Endothelial cell of umbilical vein (primary cell): Measurements from ENCODE around the gene NBPF4. TPM values are rescaled to one million over a fixed set of nuclear protein-coding genes. Genes with fewer than 3 reads are reported as not detected.
"Not testable (repeated sequence)": the region's sequence is repeated elsewhere in the genome, so short reads cannot be mapped to it uniquely, and the experiment has no call there.

Source experiments
- BruUV-seq: library from RNA; stranded (reverse); fragments of 400-500 nt; replicated peaks from 2 replicates; lab custom pipeline; 2021; lab: Mats Ljungman, UMichigan
- CTCF ChIA-PET: fragments of 300-600, 350-600 bp; sonication (Branson Sonifier 250); formaldehyde crosslinking; loops from one replicate; lab custom pipeline; 2021; ENCODE audit warnings: antibody characterized with exemption, inconsistent platforms; lab: Charles Lee
- POLR2A ChIA-PET: fragments of 300-600, 350-600 bp; sonication (Branson Sonifier 250); formaldehyde crosslinking; loops from one replicate; lab custom pipeline; 2021; ENCODE audit warnings: antibody characterized with exemption, inconsistent platforms; lab: Charles Lee
- DNase-seq: peaks from one replicate; pipeline ENCODE4 v3.0.0-alpha.2; 2011; ENCODE audit warnings: low read depth, low spot score
- FAIRE-seq: peaks from 2 replicates; lab custom pipeline; 2011; peaks lifted over from hg19 to GRCh38; lab: Jason Lieb, UNC
- H2AFZ ChIP-seq: 2 replicates; pipeline ENCODE4 v1.6.0; 2012; ENCODE audit warnings: low read depth, low read length, control low read depth, inconsistent platforms
- H3K27ac ChIP-seq: 2 replicates; pipeline ENCODE4 v1.5.1; 2011; ENCODE audit warnings: low read depth, mild to moderate bottlenecking, control low read depth, low read length, moderate library complexity; ENCODE audit not compliant: insufficient read depth
- H3K27me3 ChIP-seq, 2 experiments: 2 replicates each; pipeline versions ENCODE4 v1.6.0 to v1.6.1; 2011; ENCODE audit warnings: low read length in 2 of 2, mixed read lengths in 1 of 2; ENCODE audit not compliant: control insufficient read depth in 2 of 2, insufficient read depth in 2 of 2
- H3K36me3 ChIP-seq, 2 experiments: 2 replicates in 1 of 2; 3 replicates in 1 of 2; pipeline ENCODE4 v1.5.1; 2011; ENCODE audit warnings: low read length in 2 of 2, mild to moderate bottlenecking in 1 of 2, moderate library complexity in 1 of 2; ENCODE audit not compliant: control insufficient read depth in 2 of 2, insufficient read depth in 2 of 2; ENCODE audit errors: extremely low read depth in 1 of 2
- H3K4me1 ChIP-seq: 3 replicates; pipeline ENCODE4 v1.5.1; 2011; ENCODE audit warnings: mild to moderate bottlenecking, low read length; ENCODE audit not compliant: control insufficient read depth, insufficient read depth; ENCODE audit errors: extremely low read depth
- H3K4me2 ChIP-seq: 2 replicates; pipeline ENCODE4 v1.6.1; 2011; ENCODE audit warnings: low read length, control low read depth, mixed read lengths; ENCODE audit not compliant: insufficient read depth
- H3K4me3 ChIP-seq, 3 experiments: fragments of 200-600 bp in 1 of 3; sonication (generic), shearing (Covaris generic) in 1 of 3; replicated peaks in 1 of 3; 2 replicates each; pipeline ENCODE4 v1.5.1; 2011 to 2016; ENCODE audit warnings: control low read depth in 3 of 3, low read length in 3 of 3, mild to moderate bottlenecking in 2 of 3, inconsistent platforms in 1 of 3, low read depth in 1 of 3, moderate library complexity in 1 of 3; ENCODE audit not compliant: insufficient read depth in 1 of 3
- H3K79me2 ChIP-seq: 2 replicates; pipeline ENCODE4 v1.6.0; 2012; ENCODE audit warnings: low read length, inconsistent platforms; ENCODE audit not compliant: control insufficient read depth, insufficient read depth
- H3K9ac ChIP-seq: replicated peaks from 2 replicates; pipeline ENCODE3; 2011; ENCODE audit warnings: low read length, control low read depth; ENCODE audit not compliant: insufficient read depth; ENCODE audit errors: extremely low read depth
- H3K9me1 ChIP-seq: replicated peaks from 3 replicates; pipeline ENCODE4 v1.6.0; 2011; ENCODE audit warnings: mild to moderate bottlenecking, low read length; ENCODE audit not compliant: control insufficient read depth, insufficient read depth; ENCODE audit errors: extremely low read depth
- H3K9me3 ChIP-seq: replicated peaks from 2 replicates; pipeline ENCODE4 v1.5.1; 2012; ENCODE audit warnings: low read length, inconsistent platforms; ENCODE audit not compliant: control insufficient read depth, insufficient read depth
- H4K20me1 ChIP-seq: replicated peaks from 2 replicates; pipeline ENCODE3; 2011; ENCODE audit warnings: mild to moderate bottlenecking, low read length; ENCODE audit not compliant: control insufficient read depth, insufficient read depth; ENCODE audit errors: extremely low read depth
- dilution Hi-C: fragments of 300-500 bp; cut with MboI; formaldehyde crosslinking; loops from one replicate; pipeline ENCODE4 v1.15.0; 2019; ENCODE audit warnings: low sequenced_read_pairs; ENCODE audit not compliant: extremely low pct_ligation_motif_present
- intact Hi-C: fragments of 100-400 bp; cut with micrococcal nuclease; formaldehyde crosslinking; loops from one replicate; pipeline ENCODE4 v1.10.0; 2022
- polyA plus RNA-seq, 4 experiments: library from polyadenylated mRNA; depleted of rRNA in 3 of 4; stranded (reverse) in 3 of 4; unstranded in 1 of 4; fragments of >200 nt; gene quantifications; 2 replicates each; pipeline versions ENCODE4 v1.2.1 to v1.2.3, GENCODE V29; 2011 to 2012; ENCODE audit warnings: missing spikeins in 1 of 4
- total RNA-seq: library from RNA; stranded (reverse); gene quantifications from 2 replicates; pipeline ENCODE4 v1.2.3, GENCODE V29; 2021

NBPF4 gene
- total and polyA plus RNA-seq, 2 donors (not counting 3 experiments of a cell fraction or from before 2014, with no cell fraction given): not detected

DNA sequence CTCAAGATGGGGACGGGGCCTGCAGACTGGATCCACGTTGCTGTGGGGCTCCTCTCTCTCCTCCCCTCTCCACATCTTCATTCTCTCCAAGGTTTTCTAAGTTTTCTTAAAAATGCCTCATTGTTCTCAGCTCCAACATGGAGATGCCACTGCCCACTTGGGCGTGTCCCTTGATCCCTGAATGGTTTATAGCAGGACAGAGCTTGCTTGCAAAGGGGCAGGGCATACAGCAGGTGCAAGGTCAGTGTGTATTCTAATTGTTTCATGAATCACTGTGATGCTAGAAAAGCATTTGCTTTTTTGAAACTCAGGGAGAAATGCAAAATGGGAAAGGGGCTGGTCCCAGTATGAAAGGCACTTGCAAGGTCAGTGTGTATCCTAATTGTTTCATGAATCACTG lies 13.9 kb downstream of the NBPF4 start:
- POLR2A ChIA-PET, H3K4me1 ChIP-seq, H3K9ac ChIP-seq, H4K20me1 ChIP-seq, H3K4me2 ChIP-seq, H3K27ac ChIP-seq, H3K9me3 ChIP-seq, dilution Hi-C loops, H3K9me1 ChIP-seq, H2AFZ ChIP-seq, H3K36me3 ChIP-seq, H3K27me3 ChIP-seq, CTCF ChIA-PET, FAIRE-seq, H3K4me3 ChIP-seq, BruUV-seq, H3K79me2 ChIP-seq, intact Hi-C loops, DNase-seq: not testable (repeated sequence)

DNA sequence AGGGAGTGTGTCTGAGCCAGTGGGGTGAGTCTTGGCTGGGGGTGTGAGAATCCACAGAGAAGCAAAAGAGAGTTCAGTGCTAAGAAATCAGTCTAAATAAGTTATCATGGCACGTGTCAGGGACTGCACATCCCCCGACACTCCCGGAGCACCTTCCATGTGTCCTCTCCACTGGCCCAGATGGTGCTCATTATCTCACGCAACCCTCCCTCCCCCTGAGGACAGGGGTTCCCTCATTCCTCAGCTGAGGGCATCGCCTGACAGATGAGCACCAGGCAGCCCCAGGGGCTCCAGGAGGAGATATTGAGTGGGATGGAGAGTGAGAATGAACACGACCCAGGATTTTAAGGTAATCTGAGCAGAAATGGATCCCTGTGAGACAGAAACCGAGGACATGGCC lies 16.1 kb downstream of the NBPF4 start:
- H3K9ac ChIP-seq, H3K27ac ChIP-seq, H3K9me1 ChIP-seq, H3K27me3 ChIP-seq, H3K4me2 ChIP-seq, DNase-seq, H2AFZ ChIP-seq, H3K4me3 ChIP-seq, H3K79me2 ChIP-seq, intact Hi-C loops, H3K4me1 ChIP-seq, POLR2A ChIA-PET, H3K9me3 ChIP-seq, BruUV-seq, H4K20me1 ChIP-seq, dilution Hi-C loops, CTCF ChIA-PET, FAIRE-seq, H3K36me3 ChIP-seq: not testable (repeated sequence)

DNA sequence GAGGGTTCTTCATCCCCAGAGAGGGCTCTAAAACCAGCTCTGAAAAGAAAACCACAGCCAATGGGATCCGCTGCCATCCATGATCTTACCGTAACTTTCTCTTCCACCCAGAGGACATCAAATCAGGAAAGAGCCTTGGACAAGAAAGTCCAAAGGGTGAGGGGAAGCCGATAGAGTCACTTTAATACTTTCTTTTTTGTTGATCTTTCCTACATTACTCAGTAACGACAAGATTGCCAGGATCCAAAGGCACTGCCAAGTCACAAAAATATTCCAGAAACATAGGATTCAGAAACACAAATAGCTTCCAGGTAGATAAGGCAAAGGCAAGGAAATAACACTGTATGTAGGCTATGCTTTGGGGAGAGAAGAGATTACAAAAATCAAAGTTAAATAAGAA lies 17.0 kb downstream of the NBPF4 start:
- H3K9ac ChIP-seq, CTCF ChIA-PET, H3K27ac ChIP-seq, H2AFZ ChIP-seq, POLR2A ChIA-PET, H3K9me3 ChIP-seq, H3K36me3 ChIP-seq, H3K4me1 ChIP-seq, intact Hi-C loops, H3K9me1 ChIP-seq, FAIRE-seq, BruUV-seq, H3K79me2 ChIP-seq, H3K27me3 ChIP-seq, dilution Hi-C loops, DNase-seq, H3K4me3 ChIP-seq, H3K4me2 ChIP-seq, H4K20me1 ChIP-seq: not testable (repeated sequence)

DNA sequence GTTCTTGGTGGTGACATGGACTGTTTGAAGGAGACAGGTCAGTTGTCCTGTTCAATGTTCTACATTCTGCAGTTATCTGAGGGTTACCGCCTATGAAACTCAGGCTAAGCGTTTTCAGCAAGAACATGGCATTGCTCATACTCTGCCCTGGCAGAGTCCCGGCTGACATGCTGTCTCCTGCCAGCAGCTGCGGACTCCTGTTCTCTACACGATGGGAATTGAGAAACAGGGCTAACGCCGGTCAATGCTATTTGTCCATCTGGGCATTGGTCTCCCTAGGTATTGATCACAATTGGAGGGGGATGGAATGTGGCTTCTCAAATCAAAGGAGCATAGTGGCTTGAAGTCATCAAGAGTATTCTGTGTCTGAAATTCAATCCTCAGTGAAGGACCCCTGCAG lies 20.6 kb downstream of the NBPF4 start:
- H3K4me2 ChIP-seq, POLR2A ChIA-PET, H4K20me1 ChIP-seq, intact Hi-C loops, H3K79me2 ChIP-seq, H3K9me1 ChIP-seq, H3K9me3 ChIP-seq, DNase-seq, H3K4me3 ChIP-seq, H3K27ac ChIP-seq, H3K4me1 ChIP-seq, H3K27me3 ChIP-seq, H3K9ac ChIP-seq, BruUV-seq, FAIRE-seq, CTCF ChIA-PET, H2AFZ ChIP-seq, H3K36me3 ChIP-seq, dilution Hi-C loops: not testable (repeated sequence)
